PFSK-1 (cell line): ENCODE measurements around the gene ELANE.

Experiments
- FOXP2 ChIP-seq: optimal IDR thresholded peaks from 2 replicates; pipeline ENCODE3; 2011; ENCODE audit warnings: borderline replicate concordance, control low read depth, inconsistent platforms; ENCODE audit not compliant: insufficient read depth; ENCODE audit errors: extremely low read length, extremely low read depth
- POLR2AphosphoS5 ChIP-seq: IDR thresholded peaks from 2 replicates; pipeline ENCODE4 v1.6.1; 2012; ENCODE audit warnings: low read depth, mild to moderate bottlenecking, control low read depth, low read length, moderate library complexity
- SIN3A ChIP-seq: IDR thresholded peaks from 2 replicates; pipeline ENCODE4 v1.6.1; 2012; ENCODE audit warnings: mild to moderate bottlenecking, low read length, moderate library complexity, borderline replicate concordance; ENCODE audit not compliant: insufficient read depth
- TAF1 ChIP-seq: IDR thresholded peaks from 2 replicates; pipeline ENCODE4 v1.6.1; 2012; ENCODE audit warnings: low read length, control low read depth, borderline replicate concordance; ENCODE audit not compliant: insufficient read depth
- TF ChIP-seq, protein P1 (sequence below), 2 experiments: IDR thresholded peaks; 2 replicates each; pipeline versions ENCODE4 v1.6.1 to v1.8.0; 2011 to 2012; ENCODE audit warnings: low read depth in 2 of 2, low read length in 2 of 2, control low read depth in 1 of 2, inconsistent platforms in 1 of 2, mild to moderate bottlenecking in 1 of 2, moderate library complexity in 1 of 2; ENCODE audit not compliant: insufficient read depth in 1 of 2

ELANE gene

GRCh38 chr19:804419-805165 lies 47.5 kb upstream of the ELANE start:
- TF ChIP-seq SIN3A (no peak), TAF1 (no peak), POLR2AphosphoS5 (no peak)

DNA sequence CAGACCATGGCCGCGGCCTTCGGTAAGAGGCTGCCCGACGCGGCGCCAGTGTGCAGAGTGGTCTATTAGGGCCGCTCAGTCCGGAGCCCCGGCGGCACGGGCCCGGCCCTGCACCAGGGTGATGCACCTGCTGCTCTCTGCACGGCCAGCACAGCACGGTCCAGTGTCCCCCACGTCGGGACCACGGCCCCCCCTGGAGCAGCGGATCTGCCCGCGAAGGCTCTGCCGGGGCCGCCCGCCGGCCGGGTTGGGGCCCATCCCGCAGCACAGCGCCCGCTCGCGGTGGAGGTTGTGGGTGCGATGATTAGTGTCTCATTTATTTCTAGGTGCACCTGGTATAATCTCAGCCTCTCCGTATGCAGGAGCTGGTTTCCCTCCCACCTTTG lies 46.9 kb upstream of the ELANE start:
- TF ChIP-seq TAF1 (no peak), POLR2AphosphoS5 (peak; percentile 43; the same call in 1 of the 2 replicates)

GRCh38 chr19:805600-806550 lies 46.2 kb upstream of the ELANE start:
- TF ChIP-seq FOXP2 (no peak), SIN3A (no peak), POLR2AphosphoS5 (no peak), TAF1 (no peak)
- TF ChIP-seq, protein P1, sequence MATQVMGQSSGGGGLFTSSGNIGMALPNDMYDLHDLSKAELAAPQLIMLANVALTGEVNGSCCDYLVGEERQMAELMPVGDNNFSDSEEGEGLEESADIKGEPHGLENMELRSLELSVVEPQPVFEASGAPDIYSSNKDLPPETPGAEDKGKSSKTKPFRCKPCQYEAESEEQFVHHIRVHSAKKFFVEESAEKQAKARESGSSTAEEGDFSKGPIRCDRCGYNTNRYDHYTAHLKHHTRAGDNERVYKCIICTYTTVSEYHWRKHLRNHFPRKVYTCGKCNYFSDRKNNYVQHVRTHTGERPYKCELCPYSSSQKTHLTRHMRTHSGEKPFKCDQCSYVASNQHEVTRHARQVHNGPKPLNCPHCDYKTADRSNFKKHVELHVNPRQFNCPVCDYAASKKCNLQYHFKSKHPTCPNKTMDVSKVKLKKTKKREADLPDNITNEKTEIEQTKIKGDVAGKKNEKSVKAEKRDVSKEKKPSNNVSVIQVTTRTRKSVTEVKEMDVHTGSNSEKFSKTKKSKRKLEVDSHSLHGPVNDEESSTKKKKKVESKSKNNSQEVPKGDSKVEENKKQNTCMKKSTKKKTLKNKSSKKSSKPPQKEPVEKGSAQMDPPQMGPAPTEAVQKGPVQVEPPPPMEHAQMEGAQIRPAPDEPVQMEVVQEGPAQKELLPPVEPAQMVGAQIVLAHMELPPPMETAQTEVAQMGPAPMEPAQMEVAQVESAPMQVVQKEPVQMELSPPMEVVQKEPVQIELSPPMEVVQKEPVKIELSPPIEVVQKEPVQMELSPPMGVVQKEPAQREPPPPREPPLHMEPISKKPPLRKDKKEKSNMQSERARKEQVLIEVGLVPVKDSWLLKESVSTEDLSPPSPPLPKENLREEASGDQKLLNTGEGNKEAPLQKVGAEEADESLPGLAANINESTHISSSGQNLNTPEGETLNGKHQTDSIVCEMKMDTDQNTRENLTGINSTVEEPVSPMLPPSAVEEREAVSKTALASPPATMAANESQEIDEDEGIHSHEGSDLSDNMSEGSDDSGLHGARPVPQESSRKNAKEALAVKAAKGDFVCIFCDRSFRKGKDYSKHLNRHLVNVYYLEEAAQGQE (IDR thresholded peaks at IDR 0.05; ENCODE audit: insufficient read depth in 1 of 2, low read depth in 2 of 2, low read length in 2 of 2), result no peak

- TF ChIP-seq POLR2AphosphoS5 (peak; percentile 32; the same call in 1 of the 2 replicates), TAF1 (no peak)
- TF ChIP-seq, protein P1 (IDR thresholded peaks at IDR 0.05; ENCODE audit: insufficient read depth in 1 of 2, low read depth in 2 of 2, low read length in 2 of 2), result no peak
Observed at GRCh38 chr19:806815-807421, 45.2 kb upstream of the ELANE start.

GRCh38 chr19:807627-808422 lies 44.3 kb upstream of the ELANE start:
- TF ChIP-seq SIN3A (no peak), TAF1 (no peak), FOXP2 (no peak), POLR2AphosphoS5 (no peak)
- TF ChIP-seq, protein P1 (IDR thresholded peaks at IDR 0.05; ENCODE audit: insufficient read depth in 1 of 2, low read depth in 2 of 2, low read length in 2 of 2), result no peak
